RWPE1 (cell line): ENCODE data around the gene DPYSL4.

Experiments
- CTCF ChIA-PET: fragments of 350-600 bp; sonication (Branson Sonifier 250); formaldehyde crosslinking; extraction: SDS; loops from one replicate; lab custom pipeline; 2021; lab: Yijun Ruan, JAX
- POLR2A ChIA-PET: fragments of 400-600 bp; formaldehyde crosslinking; extraction: SDS; loops from one replicate; lab custom pipeline; 2020; ENCODE audit warnings: antibody characterized with exemption; ENCODE audit not compliant: low non-redundant PET; lab: Yijun Ruan, JAX
- DNase-seq: peaks from one replicate; pipeline ENCODE4 v3.0.0; 2012; ENCODE audit warnings: low spot score
- H3K27ac ChIP-seq: fragments of 450-650 bp; 2 replicates; pipeline ENCODE4 v1.5.1; 2017
- CTCF ChIP-seq: fragments of 450-650 bp; conservative IDR thresholded peaks from 2 replicates; pipeline ENCODE4 v1.5.1; 2017; ENCODE audit warnings: low read depth, mild to moderate bottlenecking

DPYSL4 gene

GRCh38 chr10:132181691-132182425, 4.9 kb upstream of the DPYSL4 start:
- DNase-seq = no peak
- TF ChIP-seq CTCF = no peak
- ChIA-PET POLR2A (no interaction called here), CTCF (no interaction called here)
- no peak overlapping the region for H3K27ac ChIP-seq

GRCh38 chr10:132182591-132182990, 4.2 kb upstream of the DPYSL4 start:
- POLR2A ChIA-PET = no interaction called here
- CTCF ChIA-PET = interaction anchor here (0.6 to 0.7 kb wide), 2 partner anchors 11 to 12 kb away, joined by 3 read pairs; no protein-coding TSS in a partner anchor
- H3K27ac ChIP-seq = no peak overlapping the region
- DNase-seq = no peak
- no peak for TF ChIP-seq CTCF

GRCh38 chr10:132183046-132183445, 3.7 kb upstream of the DPYSL4 start:
- TF ChIP-seq CTCF = no peak
- H3K27ac ChIP-seq = no peak overlapping the region
- DNase-seq = no peak
- CTCF ChIA-PET = interaction anchor here (0.7 kb wide), 1 partner anchor 13 kb away, joined by 3 read pairs; no protein-coding TSS in a partner anchor
- POLR2A ChIA-PET = no interaction called here

- POLR2A ChIA-PET = no interaction called here
- CTCF ChIA-PET = no interaction called here
- TF ChIP-seq CTCF = no peak
These were observed 1.7 kb upstream of the DPYSL4 start for GRCh38 chr10:132184816-132185593.

GRCh38 chr10:132185601-132186487, 904 bp upstream of the DPYSL4 start:
- ChIA-PET CTCF (interaction anchor here (0.6 kb wide), 1 partner anchor 202 kb away, joined by 5 read pairs; no protein-coding TSS in a partner anchor), POLR2A (no interaction called here)
- peak; percentile 71 for DNase-seq
- no peak for TF ChIP-seq CTCF
- no peak overlapping the region for H3K27ac ChIP-seq

More at GRCh38 chr10:132184816-132185593, 1.7 kb upstream of the DPYSL4 start:
- no peak overlapping the region for H3K27ac ChIP-seq
- no peak for DNase-seq
